Measurements from ENCODE around the gene LILRB1. TPM values are rescaled to one million over a fixed set of nuclear protein-coding genes. Genes with fewer than 3 reads are reported as not detected.

The LILRB1 gene
- polyA plus RNA-seq, 1 experiment: not detected

GRCh38 chr19:54682306-54682856 lies 52.1 kb downstream of the LILRB1 start:
- Histone ChIP-seq H3K27me3 (ENCODE audit: control insufficient read depth, insufficient read depth, low read length) (no peaks in the 10 kb centered on the region), H3K4me3 (ENCODE audit: low read depth, low read length) (no peak overlapping the region), H3K36me3 (ENCODE audit: control insufficient read depth, insufficient read depth, low read length) (no peaks in the 10 kb centered on the region)
- POLR2A ChIA-PET: no interaction called here
- DNase-seq (ENCODE audit: low read depth): no peak
- CTCF ChIA-PET: interaction anchor here (0.7 to 1.1 kb wide), 2 partner anchors 8 to 9 kb away, joined by 3 to 4 read pairs; no protein-coding TSS in a partner anchor
- TF ChIP-seq CTCF (IDR thresholded peaks at IDR 0.05; ENCODE audit: insufficient read depth, low read depth, low read length): no peak

GRCh38 chr19:54684527-54684926 lies 54.2 kb downstream of the LILRB1 start:
- no peak overlapping the region for H3K4me3 ChIP-seq (ENCODE audit: low read depth, low read length)
- DNase-seq (ENCODE audit: low read depth): no peak
- no peaks in the 10 kb centered on the region for H3K27me3 ChIP-seq (ENCODE audit: control insufficient read depth, insufficient read depth, low read length)
- ChIA-PET CTCF (no interaction called here), POLR2A (no interaction called here)
- no peak for TF ChIP-seq CTCF (IDR thresholded peaks at IDR 0.05; ENCODE audit: insufficient read depth, low read depth, low read length)
- no peaks in the 10 kb centered on the region for H3K36me3 ChIP-seq (ENCODE audit: control insufficient read depth, insufficient read depth, low read length)

Small RNA genes within 50 kb of the gene (small RNA-seq; reads per million reads assigned to genes)
- gene AC245036.3 (ENCODE audit: insufficient read length, low read depth, low replicate concordance) (not detected), gene MIR8061 (ENCODE audit: insufficient read length, low read depth, low replicate concordance) (not detected)

Other genes starting within 250 kb of the LILRB1 start
- not detected in 2 replicates for gene TTYH1, start 215.0 kb upstream of the LILRB1 start, polyA plus RNA-seq (2011; rRNA removed)
- gene LENG8, start 181.3 kb upstream of the LILRB1 start, polyA plus RNA-seq (2011; rRNA removed): 23.5 and 39.5 TPM in 2 replicates
- 1.4 and 2.0 TPM in 2 replicates for gene LENG9, start 166.7 kb upstream of the LILRB1 start, polyA plus RNA-seq (2011; rRNA removed)
- 22.5 and 24.7 TPM in 2 replicates for gene CDC42EP5, start 157.2 kb upstream of the LILRB1 start, polyA plus RNA-seq (2011; rRNA removed)
- gene LAIR2, start 127.7 kb upstream of the LILRB1 start, polyA plus RNA-seq (2011; rRNA removed): not detected in 2 replicates
- gene LILRA2, start 56.7 kb upstream of the LILRB1 start, polyA plus RNA-seq (2011; rRNA removed): not detected in 2 replicates
- gene LILRA1, start 36.9 kb upstream of the LILRB1 start, polyA plus RNA-seq (2011; rRNA removed): not detected in 2 replicates
- not detected in 2 replicates for gene LILRB4, start 32.5 kb downstream of the LILRB1 start, polyA plus RNA-seq (2011; rRNA removed)
- not detected in 2 replicates for gene KIR3DL3, start 94.0 kb downstream of the LILRB1 start, polyA plus RNA-seq (2011; rRNA removed)
- not detected in 2 replicates for gene KIR2DL3, start 108.0 kb downstream of the LILRB1 start, polyA plus RNA-seq (2011; rRNA removed)
- not detected in 2 replicates for gene KIR2DL1, start 139.3 kb downstream of the LILRB1 start, polyA plus RNA-seq (2011; rRNA removed)
- gene KIR2DL4, start 173.1 kb downstream of the LILRB1 start, polyA plus RNA-seq (2011; rRNA removed): not detected in 2 replicates
- gene KIR3DL1, start 186.0 kb downstream of the LILRB1 start, polyA plus RNA-seq (2011; rRNA removed): not detected in 2 replicates
- gene KIR2DS4, start 202.2 kb downstream of the LILRB1 start, polyA plus RNA-seq (2011; rRNA removed): not detected in 2 replicates
- not detected in 2 replicates for gene KIR3DL2, start 220.0 kb downstream of the LILRB1 start, polyA plus RNA-seq (2011; rRNA removed)
- gene FCAR, start 243.8 kb downstream of the LILRB1 start, polyA plus RNA-seq (2011; rRNA removed): not detected in 2 replicates